ENCODE measurements around the gene COL23A1.
"Not testable (repeated sequence)": the region's sequence is repeated elsewhere in the genome, so short reads cannot be mapped to it uniquely, and the experiment has no call there.

The COL23A1 gene

DNA sequence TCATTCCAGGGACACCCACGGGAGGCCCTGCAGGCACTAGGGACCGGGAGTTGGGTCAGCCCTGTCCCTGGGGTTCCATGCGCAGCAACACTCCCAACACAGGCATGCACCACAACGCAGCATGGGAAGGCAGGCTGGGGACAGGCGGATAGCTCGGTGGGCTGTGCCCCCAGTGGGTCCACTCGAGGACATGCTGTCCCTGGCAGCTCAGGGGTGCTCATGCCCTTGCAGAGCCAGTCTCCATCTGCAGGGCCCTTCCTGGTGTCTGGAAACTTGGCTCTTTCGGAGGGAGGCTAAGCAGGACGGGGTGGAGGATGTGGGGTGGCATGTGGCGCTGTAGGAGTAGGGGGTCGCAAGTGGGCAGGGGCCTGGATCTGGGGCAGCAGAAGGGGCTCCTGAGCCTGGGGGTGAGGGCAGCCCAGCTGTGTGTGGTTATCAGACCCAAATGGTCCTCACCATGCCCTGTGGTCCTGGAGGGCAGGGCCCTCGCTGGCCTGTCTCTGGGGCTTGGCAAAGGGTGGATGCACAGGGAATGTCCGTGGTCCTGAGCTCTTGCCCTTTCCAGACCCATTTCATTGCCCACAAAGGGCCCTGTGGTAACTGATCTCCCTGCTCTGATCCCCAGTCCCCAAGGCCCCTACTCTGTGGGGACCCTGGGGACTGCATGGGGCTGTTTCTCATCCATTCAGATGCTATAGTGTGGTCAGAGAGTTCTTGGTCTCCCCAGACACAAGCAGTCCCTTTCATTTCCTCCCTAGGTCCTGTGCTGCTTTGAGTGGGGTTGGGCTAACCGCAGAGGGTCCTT lies 267.3 kb downstream of the COL23A1 start:
- no peak for DNase-seq (ENCODE audit: low spot score)

DNA sequence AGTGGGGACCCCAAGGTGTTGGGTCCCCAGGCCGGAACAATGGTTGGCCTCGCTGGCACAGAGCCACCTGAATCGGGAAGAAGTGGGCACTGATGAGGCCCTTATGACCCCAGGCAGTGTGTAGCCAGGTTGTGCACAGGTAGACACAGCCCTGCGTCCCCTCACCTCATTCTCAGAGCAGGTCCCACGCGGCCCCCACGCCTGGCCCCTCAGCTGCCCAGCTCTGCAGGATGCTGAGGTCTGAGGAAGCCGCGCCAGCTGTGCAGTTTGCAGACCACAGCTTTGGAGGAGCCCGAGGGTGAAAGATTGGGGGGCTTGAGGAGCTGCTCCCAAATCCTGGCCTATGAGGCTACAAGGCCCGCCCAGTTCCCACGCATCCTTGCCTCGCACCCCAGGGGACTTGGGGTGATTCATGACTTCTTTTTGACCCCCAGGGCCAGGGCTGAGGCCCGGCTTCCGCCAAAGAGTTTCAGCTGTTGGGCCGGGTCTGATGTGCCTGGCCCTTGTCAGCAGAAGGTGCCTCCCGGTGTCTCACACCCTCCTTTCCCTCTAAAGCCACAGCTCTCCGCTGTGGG lies 269.8 kb downstream of the COL23A1 start:
- no peak for DNase-seq (ENCODE audit: low spot score)

DNA sequence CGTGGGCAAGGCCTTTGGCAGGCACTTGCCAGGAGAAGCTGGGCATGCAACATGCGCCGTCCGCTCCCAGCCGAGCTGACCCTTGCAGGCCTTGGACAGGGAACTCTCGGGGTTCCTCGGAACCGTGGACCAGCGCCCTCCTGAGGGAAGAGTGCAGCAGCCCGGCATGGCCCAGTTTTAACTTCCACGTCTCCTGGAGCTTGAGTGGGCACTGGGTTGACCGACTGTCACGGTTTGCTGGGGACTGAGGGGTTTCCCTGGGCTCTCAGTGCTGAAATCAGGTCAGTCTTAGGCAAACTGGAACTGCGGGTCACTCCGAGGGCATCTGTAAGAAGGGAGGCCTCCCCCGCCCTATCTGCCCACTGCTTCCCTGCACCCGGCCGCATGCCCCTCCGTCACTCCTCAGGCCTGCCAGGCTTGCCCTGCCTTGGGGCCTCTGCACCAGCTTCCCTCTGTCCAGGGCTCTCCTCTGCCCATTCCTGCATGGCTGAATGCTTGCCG lies 270.6 kb downstream of the COL23A1 start:
- no peak for DNase-seq (ENCODE audit: low spot score)

DNA sequence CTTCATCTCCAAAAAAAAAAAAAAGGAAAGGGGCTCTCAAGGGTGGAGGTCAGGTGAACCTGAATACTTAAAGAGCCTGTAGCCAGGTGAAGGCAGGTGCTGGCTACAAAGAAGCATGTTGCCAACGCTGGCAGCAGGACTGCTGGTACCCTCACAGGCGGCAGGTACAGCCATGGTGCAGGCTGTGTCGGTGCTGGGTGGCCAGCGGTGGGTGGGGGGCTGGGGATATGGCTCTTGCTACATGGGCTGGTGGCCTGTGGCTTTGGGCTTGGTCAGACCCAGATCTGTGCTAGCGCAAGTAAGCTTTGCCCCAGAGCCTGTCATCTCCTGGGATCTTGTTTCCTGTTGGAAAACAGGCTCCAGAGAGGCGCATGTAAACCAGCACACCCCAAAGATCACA lies 271.3 kb downstream of the COL23A1 start:
- no peak for DNase-seq (ENCODE audit: low spot score)

DNA sequence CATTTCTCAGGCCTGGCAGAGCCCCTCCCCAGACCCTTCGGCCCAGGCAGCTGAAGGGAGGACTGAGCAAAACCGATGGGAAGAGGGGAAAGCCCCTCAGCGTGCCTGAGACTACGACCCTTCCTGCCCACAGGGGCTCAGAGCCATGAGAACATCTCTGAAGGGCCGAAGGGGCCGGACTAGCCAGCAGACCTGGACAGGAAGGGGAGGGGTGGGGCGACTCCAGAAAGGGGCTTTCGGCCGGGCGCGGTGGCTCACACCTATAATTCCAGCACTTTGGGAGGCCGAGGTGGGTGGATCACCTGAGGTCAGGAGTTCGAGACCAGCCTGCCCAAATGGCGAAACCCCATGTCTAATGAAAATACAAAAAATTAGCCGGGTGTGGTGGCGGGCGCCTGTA lies 271.8 kb downstream of the COL23A1 start:
- DNase-seq (ENCODE audit: low spot score) = no peak

DNA sequence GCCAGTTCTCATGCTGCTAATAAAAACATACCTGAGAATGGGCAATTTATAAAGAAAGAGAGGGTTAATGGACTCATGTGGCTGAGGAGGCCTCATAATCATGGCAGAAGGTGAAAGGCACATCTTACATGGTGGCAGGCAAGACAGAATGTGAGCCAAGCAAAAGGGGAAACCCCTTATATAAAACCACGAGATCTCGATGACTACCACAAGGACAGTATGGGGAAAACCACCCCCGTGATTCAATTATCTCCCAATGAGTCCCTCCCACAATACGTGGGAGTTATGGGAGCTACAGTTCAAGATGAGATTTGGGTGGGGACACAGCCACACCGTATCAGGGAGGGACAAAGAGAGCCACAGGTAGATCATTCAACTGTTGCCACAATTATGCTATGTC lies 272.5 kb downstream of the COL23A1 start:
- DNase-seq (ENCODE audit: low spot score) = not testable (repeated sequence)

DNA sequence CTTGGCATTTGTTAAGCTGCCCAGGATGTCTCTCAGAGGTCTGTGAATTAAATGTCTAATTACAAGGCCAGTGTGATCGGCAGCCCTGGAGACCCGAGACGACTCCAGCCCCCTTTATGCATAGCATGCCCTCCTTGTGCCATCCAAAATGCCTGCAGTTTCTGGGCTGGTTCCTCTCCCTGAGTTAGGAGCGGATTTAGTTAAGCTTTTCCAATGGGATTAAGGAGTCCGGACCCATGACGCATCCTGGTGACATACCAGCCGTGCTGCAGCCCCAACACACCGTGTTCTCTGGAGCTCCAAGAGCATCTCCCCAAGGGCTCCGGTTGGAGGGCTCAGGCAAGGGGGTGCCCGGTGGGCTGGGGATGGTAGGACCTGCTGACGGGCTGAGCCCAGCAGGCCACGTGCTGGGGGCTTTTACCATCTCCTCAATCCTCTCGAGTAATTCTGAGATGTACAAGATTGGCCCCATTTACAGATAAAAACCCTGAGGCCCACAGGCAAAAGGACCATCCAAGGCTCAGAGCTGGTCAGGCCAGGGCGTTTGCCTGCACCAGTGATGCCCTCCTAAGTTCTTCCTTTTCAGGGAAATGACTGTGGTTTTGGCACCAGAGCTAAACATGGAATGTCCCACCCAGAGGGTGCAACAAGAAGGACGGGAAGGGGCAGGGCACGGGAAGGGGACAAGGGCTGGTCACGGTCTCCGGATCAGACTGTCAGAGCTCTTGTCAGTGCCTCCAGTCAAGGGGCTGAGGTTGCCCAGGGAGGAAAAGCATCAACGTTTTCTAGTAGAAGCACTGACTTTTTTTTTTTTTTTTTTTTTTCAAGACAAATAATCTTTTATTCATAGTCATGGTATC lies 275.0 kb downstream of the COL23A1 start:
- DNase-seq (ENCODE audit: low spot score) = no peak

DNA sequence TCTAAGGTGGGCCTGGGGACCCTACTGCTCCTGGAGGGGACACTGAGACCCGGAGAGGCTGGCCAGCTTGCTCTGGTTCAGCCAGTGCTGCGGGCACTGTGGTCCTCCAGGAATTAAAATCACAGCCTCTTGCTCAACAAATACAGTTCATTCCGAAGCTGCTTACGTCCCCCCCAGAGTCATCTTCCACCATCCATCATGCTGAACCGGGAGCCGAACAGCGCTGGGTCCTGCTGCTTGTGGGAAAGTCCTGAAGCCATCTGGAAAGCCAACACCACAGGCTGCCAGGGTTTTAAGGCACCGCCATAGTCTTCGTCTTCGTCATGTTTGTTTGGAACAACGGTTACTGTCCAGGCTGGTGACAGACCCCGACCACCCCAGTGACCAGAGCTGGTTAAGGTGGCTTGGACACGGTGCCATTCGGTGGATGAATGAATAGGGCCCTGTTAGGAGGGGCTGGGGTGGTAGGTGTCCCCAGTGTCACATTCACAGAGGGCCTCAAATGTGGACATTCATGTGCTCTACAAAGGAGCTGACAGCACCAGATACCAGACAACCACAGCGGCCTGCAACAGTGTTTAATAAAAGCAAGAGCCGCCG lies 276.0 kb downstream of the COL23A1 start:
- no peak for DNase-seq (ENCODE audit: low spot score)

DNA sequence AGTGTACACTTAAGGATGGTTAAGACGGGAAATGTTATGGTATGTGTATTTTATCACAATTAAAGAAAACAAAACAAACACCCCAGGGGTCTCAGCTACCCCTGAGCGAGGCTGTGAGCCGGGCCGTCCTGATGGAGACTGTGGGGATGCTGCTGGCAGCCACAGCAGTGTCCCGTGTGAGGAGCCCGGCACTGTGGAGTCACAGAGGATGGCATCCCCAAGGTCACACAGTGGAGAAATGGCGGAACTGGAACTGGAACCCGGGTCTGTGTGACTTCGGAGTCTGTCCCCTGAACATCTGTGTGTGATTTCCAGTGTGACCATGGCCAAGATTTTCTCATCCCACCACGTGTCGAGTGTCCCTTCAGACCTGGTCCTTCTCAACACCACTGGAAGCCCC lies 276.9 kb downstream of the COL23A1 start:
- no peak for DNase-seq (ENCODE audit: low spot score)

DNA sequence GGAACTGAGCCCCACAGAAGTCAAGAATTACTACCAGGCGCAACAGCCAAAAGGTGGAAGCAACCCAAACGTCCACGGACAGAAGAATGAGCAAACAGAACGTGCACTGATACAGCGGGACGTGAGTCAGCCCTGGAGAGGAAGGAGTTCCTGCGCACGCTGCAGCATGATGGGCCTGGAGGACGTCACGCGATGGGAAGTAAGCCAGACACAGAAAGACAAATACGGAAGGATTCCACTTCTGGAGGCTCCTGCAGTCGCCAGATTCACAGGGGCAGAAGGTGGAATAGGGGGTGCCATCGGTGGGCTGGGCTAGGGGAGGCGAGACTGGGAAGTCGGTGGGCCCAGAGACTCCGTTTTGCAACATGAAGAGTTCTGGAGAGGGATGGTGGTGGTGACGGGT lies 277.3 kb downstream of the COL23A1 start:
- no peak for DNase-seq (ENCODE audit: low spot score)

DNA sequence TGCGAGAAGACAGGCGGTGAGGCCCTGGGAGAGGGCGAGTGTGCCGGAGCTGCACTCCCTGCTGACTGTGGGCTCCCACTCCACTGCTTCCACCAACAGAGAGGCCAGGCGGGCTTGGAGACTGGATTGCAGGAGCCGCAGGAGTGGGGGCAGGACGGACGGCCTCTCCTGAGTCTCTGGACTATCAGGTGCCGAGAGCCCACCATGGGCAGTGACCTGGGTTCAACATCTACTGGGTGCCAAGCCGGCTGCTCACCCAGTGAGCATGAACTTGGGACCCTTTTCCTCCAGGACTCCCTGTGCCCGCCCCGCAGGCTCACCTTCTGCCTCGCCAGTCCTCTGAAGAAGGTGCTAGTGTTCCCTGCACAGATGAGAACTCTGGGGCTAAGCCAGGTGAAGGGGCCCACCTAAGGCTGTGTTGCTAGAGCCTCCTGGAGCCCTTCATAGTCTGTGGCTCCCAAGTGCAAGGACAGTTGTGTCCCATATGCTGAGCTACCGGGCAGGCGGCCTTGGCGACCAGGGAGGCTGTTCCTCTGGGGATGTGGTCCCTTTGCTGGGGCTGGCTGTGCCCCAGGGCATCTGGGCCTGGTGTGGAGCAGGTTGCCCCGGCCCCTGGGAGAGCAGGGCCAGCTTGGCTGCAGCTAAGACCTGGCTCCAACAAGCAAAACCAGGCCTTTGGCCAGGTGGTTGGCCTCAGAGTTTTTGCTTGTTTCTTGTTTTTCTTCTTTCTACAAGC lies 279.9 kb downstream of the COL23A1 start:
- no peak for DNase-seq (ENCODE audit: low spot score)

DNA sequence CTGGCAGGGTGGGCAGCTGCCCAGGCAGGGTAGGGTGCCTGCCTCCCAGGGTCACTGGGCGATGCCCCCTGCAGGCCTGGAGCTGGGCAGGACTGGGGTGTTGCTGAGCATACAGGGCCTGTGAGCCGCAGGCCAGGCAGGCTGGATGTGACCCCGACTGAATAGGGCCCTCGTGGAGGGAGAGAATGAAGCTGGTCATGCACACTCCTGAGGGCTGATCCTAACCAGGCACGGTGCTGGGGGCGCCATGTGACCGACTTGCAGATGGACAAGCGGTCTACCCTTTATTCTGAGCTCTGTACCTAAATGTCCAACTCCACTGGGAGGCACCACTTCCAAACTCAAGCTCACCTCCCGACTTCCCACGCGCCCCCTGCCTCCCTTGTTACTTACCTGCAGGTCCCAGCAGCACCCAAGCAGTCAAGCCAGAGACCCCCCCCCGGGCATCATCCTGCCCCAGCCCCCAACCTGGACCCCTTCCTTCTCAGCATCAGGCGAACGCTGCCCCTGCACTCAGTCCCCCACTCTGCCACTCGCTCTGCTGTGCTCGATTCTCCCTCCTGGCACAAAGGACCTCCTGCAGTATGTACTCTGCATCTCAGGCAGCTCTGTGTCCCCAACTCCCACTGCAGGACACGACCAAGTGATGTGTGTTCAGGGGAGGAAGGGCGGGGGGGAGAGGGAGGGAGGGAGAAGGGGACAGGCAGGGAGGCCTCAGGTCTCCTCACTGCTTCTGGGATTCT lies 280.8 kb downstream of the COL23A1 start:
- no peak for DNase-seq (ENCODE audit: low spot score)

DNA sequence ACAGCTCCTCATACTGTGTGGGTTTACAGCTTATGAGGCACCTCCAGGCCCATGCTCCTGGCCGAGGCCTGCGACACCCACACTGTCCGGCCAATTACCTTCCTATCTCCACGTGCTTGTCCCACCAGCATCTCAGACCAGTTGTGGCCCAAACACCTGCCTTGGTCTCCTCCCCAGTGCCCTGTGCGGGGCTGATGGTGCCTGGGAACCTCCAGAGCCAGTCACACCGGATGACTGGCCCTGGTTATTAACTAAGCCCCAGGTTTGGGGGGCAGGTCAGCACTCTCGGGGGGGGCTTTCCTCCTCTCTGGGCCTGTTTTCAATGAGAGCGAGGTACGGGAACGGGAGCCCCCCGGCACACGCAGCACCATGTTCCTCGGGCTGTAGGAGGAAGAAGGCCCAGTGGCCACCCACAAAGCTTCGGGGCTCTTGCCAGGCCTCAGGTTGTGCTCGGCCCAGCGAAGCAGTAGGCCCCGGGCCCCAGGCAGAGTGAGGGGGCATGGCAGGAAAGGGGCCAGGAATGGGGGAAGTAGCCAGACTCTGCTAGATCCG lies 281.6 kb downstream of the COL23A1 start:
- DNase-seq (ENCODE audit: low spot score) = no peak

DNA sequence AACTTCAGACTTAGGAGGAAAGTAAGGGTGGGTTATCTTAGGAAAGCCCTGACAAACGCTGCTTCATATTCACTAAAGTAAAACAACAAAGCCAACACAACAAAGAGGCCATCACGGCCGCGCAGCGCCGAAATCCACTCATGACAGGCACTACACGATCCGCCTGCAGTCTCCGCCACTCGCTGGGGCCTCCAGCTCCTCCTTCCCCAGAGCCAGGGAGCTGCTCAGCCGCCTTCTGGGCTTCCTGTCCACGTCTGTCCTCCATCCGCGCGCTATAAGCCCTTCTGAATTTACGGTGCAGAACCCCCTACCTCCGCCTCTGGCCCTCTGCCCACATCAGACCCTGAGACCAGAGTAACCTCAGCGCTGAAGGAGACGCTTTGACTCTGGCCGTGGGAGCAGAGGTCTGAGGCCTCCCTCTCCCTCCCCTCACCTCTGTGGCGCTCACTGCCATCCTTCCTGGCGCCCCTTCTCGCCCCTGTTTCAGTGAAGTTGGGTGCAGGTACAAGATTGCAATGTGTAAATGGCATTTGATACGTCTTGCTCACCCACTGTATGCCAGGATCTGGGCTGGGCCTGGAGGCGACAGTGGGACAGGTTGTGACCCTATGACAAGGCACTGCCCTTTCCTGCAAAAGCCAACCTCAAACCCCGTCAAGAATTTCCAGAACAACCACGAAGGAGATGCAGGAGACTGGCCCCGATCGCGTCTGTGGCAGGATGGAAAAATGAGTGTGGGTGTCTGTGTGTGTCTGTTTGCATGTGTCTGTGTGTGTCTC lies 282.7 kb downstream of the COL23A1 start:
- no peak for DNase-seq (ENCODE audit: low spot score)

DNA sequence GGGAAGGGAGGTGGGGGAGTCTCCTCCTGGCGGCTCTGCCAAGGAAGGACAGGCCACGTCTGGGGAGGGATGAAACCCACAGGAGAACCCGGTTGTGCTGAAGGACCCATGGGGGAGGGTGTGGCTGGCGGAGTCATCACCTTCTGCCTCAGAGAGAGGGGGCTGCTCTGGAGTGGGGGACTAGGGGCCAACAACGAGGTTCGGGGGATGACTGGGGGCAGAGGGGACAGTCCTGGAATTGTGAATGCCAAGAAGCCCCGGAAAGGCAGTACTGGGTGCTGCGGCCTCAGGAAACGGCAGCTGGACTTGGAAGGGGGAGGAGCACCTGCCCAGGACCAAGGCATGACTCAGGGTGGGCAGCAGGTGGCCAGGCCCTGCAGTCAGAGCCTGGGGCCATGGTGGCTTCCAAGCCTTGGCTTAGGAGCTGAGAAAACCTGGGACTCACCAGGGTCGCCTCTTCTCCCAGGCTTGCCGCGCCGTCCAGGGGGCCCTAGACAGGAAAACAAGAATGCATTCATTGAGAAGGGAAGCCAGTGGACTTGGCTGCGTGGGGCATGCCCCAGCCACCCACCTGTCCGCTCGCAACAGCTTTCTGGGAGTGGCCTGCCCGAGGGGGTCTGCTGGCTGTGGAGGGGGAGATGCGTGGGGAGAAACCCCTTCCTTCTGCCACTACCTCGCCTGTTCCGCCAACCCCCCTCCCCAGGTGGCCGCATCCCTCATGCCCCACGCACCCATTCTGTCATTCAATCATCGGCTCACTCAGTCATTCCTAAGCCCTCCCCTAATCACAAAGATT lies 283.6 kb downstream of the COL23A1 start:
- DNase-seq (ENCODE audit: low spot score) = no peak

DNA sequence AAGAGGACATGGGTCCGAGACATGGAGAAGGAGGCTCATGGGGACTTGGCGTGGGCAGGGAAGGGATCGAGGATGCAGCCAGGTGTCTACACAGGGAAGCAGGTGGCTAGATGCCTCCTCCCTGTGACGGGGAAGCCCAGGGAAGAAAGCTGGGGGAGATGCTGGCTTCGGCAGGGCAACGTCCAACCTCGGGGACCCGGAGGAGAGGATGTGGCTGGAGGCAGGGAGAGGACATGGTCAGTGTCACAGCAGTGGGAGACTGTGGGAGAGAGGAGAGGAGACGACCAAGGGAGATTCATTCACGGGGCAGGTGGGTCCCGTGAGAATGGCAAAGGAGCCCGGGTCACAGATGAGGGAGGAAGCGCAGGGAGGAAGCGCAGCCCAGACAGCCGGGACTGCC lies 284.4 kb downstream of the COL23A1 start:
- DNase-seq (ENCODE audit: low spot score) = no peak

DNA sequence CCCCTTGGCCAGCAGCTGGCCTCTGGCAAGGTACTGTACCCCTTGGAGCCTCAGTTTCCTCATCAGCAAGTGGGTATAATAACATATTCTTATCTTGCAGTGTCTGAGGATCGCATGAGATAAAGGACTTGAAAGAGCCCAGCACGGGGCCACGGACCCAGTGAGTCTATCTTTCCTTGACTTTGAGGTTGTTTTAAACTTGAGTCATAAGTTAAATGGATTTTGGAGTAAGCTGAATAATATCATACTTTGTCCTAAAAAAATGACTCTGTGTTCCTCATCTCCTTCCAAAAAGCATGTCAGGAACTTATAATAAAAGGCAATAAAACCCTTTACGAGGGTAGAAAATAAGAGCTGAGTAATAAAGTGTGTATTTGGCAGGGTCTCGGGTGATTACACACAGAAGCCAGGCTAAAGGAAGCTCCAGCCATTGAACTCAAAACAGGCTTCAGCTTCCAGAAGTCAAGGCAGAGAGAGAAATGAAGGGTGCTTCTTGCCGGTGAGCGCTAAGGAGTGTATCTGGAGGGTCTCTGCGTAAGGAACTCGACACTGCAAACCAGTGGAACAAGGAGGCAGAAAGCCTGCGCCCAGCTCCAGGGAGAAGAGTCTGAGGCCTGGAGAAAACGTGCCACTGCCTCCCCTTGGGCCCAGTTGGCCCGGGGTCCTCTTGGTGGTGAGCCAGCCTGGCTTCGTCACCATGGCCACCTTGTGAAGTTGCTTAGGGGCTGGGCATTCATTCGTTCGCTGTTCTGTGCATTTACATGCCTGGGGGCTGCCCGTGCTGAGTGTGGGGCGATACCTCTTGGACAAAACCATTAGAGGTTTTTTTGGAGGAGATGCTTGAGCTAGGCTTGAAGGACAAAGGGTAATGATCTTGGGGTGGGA lies 285.2 kb downstream of the COL23A1 start:
- DNase-seq (ENCODE audit: low spot score) = no peak

DNA sequence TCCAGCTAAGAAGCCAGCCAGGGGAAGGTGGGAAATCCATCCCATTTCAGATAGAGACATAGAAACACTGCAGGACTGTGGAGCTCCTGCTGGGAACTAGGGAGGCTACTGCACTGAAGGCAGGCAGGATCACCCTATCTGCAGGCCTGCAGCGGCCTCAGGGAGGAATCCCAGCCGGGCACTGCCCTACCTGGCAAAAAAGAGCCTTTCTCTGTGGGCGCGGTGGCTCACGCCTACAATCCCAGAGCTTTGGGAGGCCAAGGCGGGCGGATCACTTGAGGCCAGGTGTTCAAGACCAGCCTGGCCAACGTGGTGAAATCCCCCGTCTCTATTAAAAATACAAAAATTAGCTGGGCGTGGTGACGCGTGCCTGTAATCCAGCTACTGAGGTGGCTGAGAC lies 286.2 kb downstream of the COL23A1 start:
- DNase-seq (ENCODE audit: low spot score) = no peak

Data from HuH-7.5 (cell line).